SK-N-MC (cell line): ENCODE data around the gene CLUH.
A peak's percentile ranks its signal among the peaks of the same experiment; 100 is the strongest.
"Not testable (repeated sequence)": the region's sequence is repeated elsewhere in the genome, so short reads cannot be mapped to it uniquely, and the experiment has no call there.

Experiments used
- DNase-seq: peaks from one replicate; pipeline ENCODE4 v3.0.0-alpha.2; 2011; ENCODE audit warnings: low read depth, low spot score
- H3K27ac ChIP-seq: fragments of 200-600 bp; sonication (generic); 2 replicates; pipeline ENCODE4 v1.5.1; 2016; ENCODE audit warnings: mixed run types
- H3K36me3 ChIP-seq: fragments of 200-600 bp; sonication (generic); 2 replicates; pipeline ENCODE4 v1.6.1; 2017; ENCODE audit warnings: antibody characterized with exemption, low read length, mixed read lengths; ENCODE audit not compliant: insufficient read depth
- H3K4me3 ChIP-seq: fragments of 200-600 bp; sonication (generic); 2 replicates; pipeline ENCODE4 v1.5.1; 2016
- H3K9ac ChIP-seq: fragments of 200-600 bp; sonication (generic); 2 replicates; pipeline ENCODE4 v1.8.0; 2017; ENCODE audit warnings: mixed run types, mixed read lengths; ENCODE audit not compliant: insufficient read length
- H3K9me3 ChIP-seq: fragments of 200-600 bp; sonication (generic); 2 replicates; pipeline ENCODE4 v1.6.1; 2017; ENCODE audit warnings: low read depth, mild to moderate bottlenecking, antibody characterized with exemption, low read length, moderate library complexity, mixed read lengths
- EZH2 ChIP-seq: fragments of 200-600 bp; sonication (generic); IDR thresholded peaks from one replicate; pipeline ENCODE4 v1.6.1; 2017; ENCODE audit warnings: antibody characterized with exemption
- FOXP2 ChIP-seq: optimal IDR thresholded peaks from 2 replicates; pipeline ENCODE3; 2011; ENCODE audit warnings: mild to moderate bottlenecking, moderate library complexity; ENCODE audit not compliant: insufficient read depth; ENCODE audit errors: extremely low read length, control extremely low read depth
- POLR2AphosphoS5 ChIP-seq: IDR thresholded peaks from 2 replicates; pipeline ENCODE4 v1.6.1; 2012; ENCODE audit warnings: mild to moderate bottlenecking, low read depth, low read length, borderline replicate concordance

CLUH gene

DNA sequence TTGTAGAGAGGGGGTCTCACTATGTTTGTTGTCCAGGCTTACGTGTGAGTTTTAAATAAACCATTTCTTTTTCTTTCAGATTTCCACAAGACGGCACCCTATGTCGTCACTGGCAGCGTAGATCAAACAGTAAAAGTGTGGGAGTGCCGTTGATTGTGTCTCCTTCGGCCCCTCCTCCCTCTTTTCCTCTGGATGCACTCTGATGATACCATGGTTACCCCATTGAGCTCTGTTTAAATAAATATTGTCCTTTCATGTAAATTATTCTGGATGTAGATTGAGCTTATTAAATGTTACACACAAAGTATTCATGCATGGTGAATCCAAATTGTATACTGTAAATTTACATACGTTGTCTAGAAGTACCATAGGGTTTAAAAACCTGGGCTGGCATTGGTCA, 29.9 kb downstream of the CLUH start:
- Histone ChIP-seq H3K27ac (peak overlapping the region; percentile 19; the same call in 1 of the 2 replicates), H3K36me3 (peaks cover 69% of the 10 kb centered on the region), H3K4me3 (no peak overlapping the region), H3K9me3 (no peaks in the 10 kb centered on the region), H3K9ac (no peak overlapping the region)
- no peak for TF ChIP-seq POLR2AphosphoS5
- no peak for DNase-seq

DNA sequence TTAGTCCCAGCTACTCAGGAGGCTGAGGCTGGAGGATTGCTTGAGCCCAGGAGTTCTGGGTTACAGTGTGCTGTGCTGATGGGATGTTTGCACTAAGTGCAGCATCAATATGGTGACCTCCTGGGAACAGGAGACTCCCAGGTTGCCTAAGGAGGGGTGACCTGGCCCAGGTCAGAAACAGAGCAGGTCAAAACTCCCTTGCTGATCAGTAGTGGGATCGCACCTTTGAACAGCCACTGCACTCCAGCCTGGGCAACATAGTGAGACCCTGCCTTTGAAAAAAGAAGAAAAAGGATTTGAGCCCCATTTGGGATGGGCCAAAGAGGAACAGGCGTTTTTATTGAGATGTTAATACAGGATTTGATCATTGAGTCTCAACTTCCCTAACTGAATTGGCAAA, 30.6 kb downstream of the CLUH start:
- peaks cover 76% of the 10 kb centered on the region for H3K36me3 ChIP-seq

GRCh38 chr17:2679247-2679646, 32.3 kb downstream of the CLUH start:
- not testable (repeated sequence) for DNase-seq, H3K9me3 ChIP-seq, H3K4me3 ChIP-seq, H3K27ac ChIP-seq, H3K9ac ChIP-seq
- peaks cover 89% of the 10 kb centered on the region for H3K36me3 ChIP-seq

More for the DNA sequence above, 30.6 kb downstream of the CLUH start:
- TF ChIP-seq FOXP2 (no peak), POLR2AphosphoS5 (no peak), EZH2 (no peak)
- Histone ChIP-seq H3K9me3 (no peaks in the 10 kb centered on the region), H3K4me3 (no peak overlapping the region), H3K9ac (no peak overlapping the region), H3K27ac (no peak overlapping the region)
- no peak for DNase-seq

DNA sequence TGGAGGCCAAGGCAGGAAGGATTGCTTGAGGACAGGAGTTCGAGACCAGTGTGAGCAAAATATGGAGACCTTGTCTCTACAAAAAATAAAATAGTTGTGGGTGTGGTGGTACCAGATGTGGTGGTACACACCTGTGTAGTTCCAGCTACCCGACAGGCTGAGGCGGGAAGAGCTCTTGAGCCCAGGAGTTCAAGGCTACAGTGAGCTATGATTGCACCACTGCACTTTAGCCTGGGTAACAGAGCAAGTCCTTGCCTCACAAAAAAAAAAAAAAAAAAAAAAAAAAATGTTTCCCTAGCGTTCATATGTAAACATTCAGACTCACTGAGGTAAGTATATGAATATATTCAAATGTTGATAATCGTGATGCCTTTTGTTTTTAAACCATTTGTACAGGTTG, 39.5 kb downstream of the CLUH start:
- no peak overlapping the region for H3K27ac ChIP-seq
- no peak overlapping the region for H3K9ac ChIP-seq
- DNase-seq = no peak
- no peaks in the 10 kb centered on the region for H3K9me3 ChIP-seq
- H3K4me3 ChIP-seq = no peak overlapping the region
- peaks cover 88% of the 10 kb centered on the region for H3K36me3 ChIP-seq
- TF ChIP-seq EZH2 (no peak), POLR2AphosphoS5 (no peak), FOXP2 (no peak)

- not testable (repeated sequence) for H3K9me3 ChIP-seq, H3K9ac ChIP-seq, H3K27ac ChIP-seq, H3K4me3 ChIP-seq, DNase-seq
- peaks cover 12% of the 10 kb centered on the region; the same call in 1 of the 2 replicates for H3K36me3 ChIP-seq
These were observed 51.2 kb downstream of the CLUH start for GRCh38 chr17:2660410-2660809.

DNA sequence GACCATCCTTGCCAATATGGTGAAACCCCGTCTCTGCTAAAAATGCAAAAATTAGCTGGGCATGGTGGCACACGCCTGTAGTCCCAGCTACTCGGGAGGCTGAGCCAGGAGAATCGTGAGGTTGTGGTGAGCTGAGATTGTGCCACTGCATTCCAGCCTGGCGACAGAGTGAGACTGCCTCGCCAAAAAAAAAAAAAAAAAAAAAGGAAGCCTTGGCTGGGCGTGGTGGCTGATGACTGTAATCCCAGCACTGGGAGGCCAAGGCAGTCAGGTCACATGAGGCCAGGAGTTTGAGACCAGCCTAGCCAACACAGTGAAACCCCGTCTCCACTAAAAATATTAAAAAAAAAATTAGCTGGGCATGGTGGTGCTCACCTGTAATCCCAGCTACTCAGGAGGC, 52.2 kb downstream of the CLUH start:
- not testable (repeated sequence) for H3K9ac ChIP-seq, H3K9me3 ChIP-seq, DNase-seq, H3K27ac ChIP-seq, H3K4me3 ChIP-seq
- H3K36me3 ChIP-seq = peaks cover 15% of the 10 kb centered on the region; the same call in 1 of the 2 replicates

- Histone ChIP-seq H3K9ac (no peak overlapping the region), H3K9me3 (no peaks in the 10 kb centered on the region), H3K4me3 (no peak overlapping the region), H3K36me3 (peaks cover 25% of the 10 kb centered on the region), H3K27ac (no peak overlapping the region)
- no peak for DNase-seq
- no peak for TF ChIP-seq EZH2
- no peak for TF ChIP-seq POLR2AphosphoS5
- TF ChIP-seq FOXP2 = no peak
These were observed 55.3 kb downstream of the CLUH start for GRCh38 chr17:2656283-2656682.

- no peak for TF ChIP-seq POLR2AphosphoS5
- no peak for TF ChIP-seq EZH2
- Histone ChIP-seq H3K9me3 (no peaks in the 10 kb centered on the region), H3K9ac (no peak overlapping the region), H3K4me3 (no peak overlapping the region), H3K27ac (no peak overlapping the region), H3K36me3 (peaks cover 32% of the 10 kb centered on the region)
- no peak for DNase-seq
These were observed 56.0 kb downstream of the CLUH start for GRCh38 chr17:2655546-2655945.

GRCh38 chr17:2652911-2653310, 58.7 kb downstream of the CLUH start:
- peaks cover 32% of the 10 kb centered on the region for H3K36me3 ChIP-seq
- not testable (repeated sequence) for H3K27ac ChIP-seq, H3K9me3 ChIP-seq, DNase-seq, H3K4me3 ChIP-seq, H3K9ac ChIP-seq

- Histone ChIP-seq H3K9ac (no peak overlapping the region), H3K27ac (no peak overlapping the region), H3K4me3 (no peak overlapping the region), H3K36me3 (peaks cover 35% of the 10 kb centered on the region), H3K9me3 (no peaks in the 10 kb centered on the region)
- DNase-seq = no peak
- TF ChIP-seq EZH2 (no peak), POLR2AphosphoS5 (no peak), FOXP2 (no peak)
These were observed 62.4 kb downstream of the CLUH start for GRCh38 chr17:2649191-2649590.
